Thyroid gland (tissue), 4 donors: ENCODE results near the gene DKC1.

Source experiments
- POLR2A ChIP-seq, 2 donors: fragments of 450-650 bp; IDR thresholded peaks; one replicate each; pipeline ENCODE4 v1.6.1; 2017; ENCODE audit warnings: antibody characterized with exemption in 2 of 2, mild to moderate bottlenecking in 2 of 2, moderate library complexity in 1 of 2
- TF ChIP-seq, protein P1 (sequence below), 6 experiments: fragments of 200-600 bp in 3 of 6; fragments of 450-650 bp in 3 of 6; sonication (generic) in 3 of 6; IDR thresholded peaks; one replicate each; pipeline ENCODE4 v1.5.1; 2016 to 2019; ENCODE audit warnings: antibody characterized with exemption in 6 of 6, mild to moderate bottlenecking in 2 of 6, inconsistent platforms in 1 of 6, moderate library complexity in 1 of 6

GRCh38 chrX:154730253-154730891 is 32.3 kb upstream of the DKC1 start:
- TF ChIP-seq, protein P1, sequence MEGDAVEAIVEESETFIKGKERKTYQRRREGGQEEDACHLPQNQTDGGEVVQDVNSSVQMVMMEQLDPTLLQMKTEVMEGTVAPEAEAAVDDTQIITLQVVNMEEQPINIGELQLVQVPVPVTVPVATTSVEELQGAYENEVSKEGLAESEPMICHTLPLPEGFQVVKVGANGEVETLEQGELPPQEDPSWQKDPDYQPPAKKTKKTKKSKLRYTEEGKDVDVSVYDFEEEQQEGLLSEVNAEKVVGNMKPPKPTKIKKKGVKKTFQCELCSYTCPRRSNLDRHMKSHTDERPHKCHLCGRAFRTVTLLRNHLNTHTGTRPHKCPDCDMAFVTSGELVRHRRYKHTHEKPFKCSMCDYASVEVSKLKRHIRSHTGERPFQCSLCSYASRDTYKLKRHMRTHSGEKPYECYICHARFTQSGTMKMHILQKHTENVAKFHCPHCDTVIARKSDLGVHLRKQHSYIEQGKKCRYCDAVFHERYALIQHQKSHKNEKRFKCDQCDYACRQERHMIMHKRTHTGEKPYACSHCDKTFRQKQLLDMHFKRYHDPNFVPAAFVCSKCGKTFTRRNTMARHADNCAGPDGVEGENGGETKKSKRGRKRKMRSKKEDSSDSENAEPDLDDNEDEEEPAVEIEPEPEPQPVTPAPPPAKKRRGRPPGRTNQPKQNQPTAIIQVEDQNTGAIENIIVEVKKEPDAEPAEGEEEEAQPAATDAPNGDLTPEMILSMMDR (IDR thresholded peaks at IDR 0.05): no peak
- no peak for TF ChIP-seq POLR2A (IDR thresholded peaks at IDR 0.05)
